Type B pancreatic cell (in vitro differentiated cells): Measurements from ENCODE around the gene OBSCN. TPM values are rescaled to one million over a fixed set of nuclear protein-coding genes. Genes with fewer than 3 reads are reported as not detected.

Experiments
- DNase-seq: peaks from one replicate; pipeline ENCODE4 v3.0.0; 2021; ENCODE audit warnings: mixed read lengths; ENCODE audit not compliant: unreplicated experiment; ENCODE audit errors: extremely low spot score
- H3K27ac Mint-ChIP-seq: 2 replicates; pipeline ENCODE4 v1.8.0; 2021; ENCODE audit warnings: mild to moderate bottlenecking, mixed read lengths
- H3K27me3 Mint-ChIP-seq: 2 replicates; pipeline ENCODE4 v1.8.0; 2021; ENCODE audit warnings: mixed read lengths
- H3K36me3 Mint-ChIP-seq: 2 replicates; pipeline ENCODE4 v1.8.0; 2021; ENCODE audit warnings: mixed read lengths
- H3K4me1 Mint-ChIP-seq: one replicate; pipeline ENCODE4 v1.8.0; 2021; ENCODE audit warnings: mixed read lengths; ENCODE audit not compliant: unreplicated experiment
- H3K4me3 Mint-ChIP-seq: 2 replicates; pipeline ENCODE4 v1.8.0; 2021; ENCODE audit warnings: mild to moderate bottlenecking, mixed read lengths
- H3K9me3 Mint-ChIP-seq: 2 replicates; pipeline ENCODE4 v1.8.0; 2021; ENCODE audit warnings: mixed read lengths
- CTCF ChIP-seq: fragments of 200-600 bp; sonication (generic); conservative IDR thresholded peaks from 2 replicates; pipeline ENCODE4 v1.5.0; 2021; ENCODE audit warnings: antibody characterized with exemption, mild to moderate bottlenecking
- total RNA-seq: library from RNA; stranded (reverse); gene quantifications from 2 replicates; pipeline ENCODE4 v1.2.1, GENCODE V29; 2021; ENCODE audit warnings: low replicate concordance

The OBSCN gene
- total RNA-seq, 1 donor from 2014 or later, result 48.9 TPM

DNA sequence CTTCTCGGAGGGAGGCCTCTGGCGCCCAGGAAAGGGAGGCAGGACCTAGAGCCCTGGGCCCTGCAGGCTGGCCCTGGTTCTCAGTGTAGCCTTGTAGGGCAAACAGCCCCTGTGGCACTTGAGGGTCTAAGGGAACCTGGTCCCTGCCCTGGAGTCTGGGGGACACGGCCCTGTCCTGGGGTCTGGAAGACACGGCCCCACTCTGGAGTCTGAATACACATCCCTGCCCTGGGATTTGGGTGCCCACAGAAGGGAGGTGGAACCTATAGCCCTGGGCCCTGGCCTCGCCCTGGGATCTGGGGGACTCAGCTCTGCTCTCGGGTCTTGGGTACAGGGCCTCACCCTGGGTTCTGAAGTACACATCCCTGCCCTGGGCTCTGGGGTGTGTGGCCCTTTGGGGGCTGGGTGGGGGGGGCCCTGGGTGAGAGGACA is 97.9 kb downstream of the OBSCN start:
- H3K27me3 Mint-ChIP-seq, result no peaks in the 10 kb centered on the region
- no peaks in the 10 kb centered on the region for H3K4me1 Mint-ChIP-seq
- no peak overlapping the region for H3K4me3 Mint-ChIP-seq
- H3K9me3 Mint-ChIP-seq, result peaks cover 18% of the 10 kb centered on the region
- DNase-seq, result peak; percentile 62
- no peak overlapping the region for H3K27ac Mint-ChIP-seq
- H3K36me3 Mint-ChIP-seq, result peaks cover 39% of the 10 kb centered on the region
- no peak for TF ChIP-seq CTCF

DNA sequence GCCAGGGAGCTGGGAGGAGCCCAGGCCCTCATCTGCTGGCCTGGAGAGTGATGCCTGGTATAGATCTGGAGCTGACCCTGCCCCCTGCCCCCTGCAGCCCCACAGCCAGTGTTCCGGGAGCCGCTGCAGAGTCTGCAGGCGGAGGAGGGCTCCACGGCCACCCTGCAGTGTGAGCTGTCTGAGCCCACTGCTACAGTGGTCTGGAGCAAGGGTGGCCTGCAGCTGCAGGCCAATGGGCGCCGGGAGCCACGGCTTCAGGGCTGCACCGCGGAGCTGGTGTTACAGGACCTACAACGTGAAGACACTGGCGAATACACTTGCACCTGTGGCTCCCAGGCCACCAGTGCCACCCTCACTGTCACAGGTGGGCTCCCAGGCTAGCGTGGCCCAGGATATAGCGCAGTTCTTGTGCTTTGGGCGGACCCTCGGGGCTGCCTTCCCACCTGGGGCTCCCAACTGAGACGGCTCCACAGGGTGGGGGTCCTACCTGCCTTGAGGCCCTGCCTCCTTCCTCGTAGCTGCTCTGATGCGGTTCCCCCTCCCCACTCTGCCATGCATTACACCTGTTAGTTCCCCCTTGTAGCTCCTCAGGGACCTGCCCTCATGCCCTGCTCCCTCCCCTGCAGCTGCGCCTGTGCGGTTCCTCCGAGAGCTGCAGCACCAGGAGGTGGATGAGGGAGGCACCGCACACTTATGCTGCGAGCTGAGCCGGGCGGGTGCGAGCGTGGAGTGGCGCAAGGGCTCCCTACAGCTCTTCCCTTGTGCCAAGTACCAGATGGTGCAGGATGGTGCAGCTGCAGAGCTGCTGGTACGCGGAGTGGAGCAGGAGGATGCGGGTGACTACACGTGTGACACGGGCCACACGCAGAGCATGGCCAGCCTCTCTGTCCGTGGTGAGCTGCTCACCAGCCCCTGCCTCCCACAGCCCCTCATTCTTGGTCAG is 98.7 kb downstream of the OBSCN start:
- Mint-ChIP-seq H3K4me3 (no peak overlapping the region), H3K27ac (no peak overlapping the region), H3K9me3 (peaks cover 13% of the 10 kb centered on the region), H3K4me1 (no peaks in the 10 kb centered on the region), H3K27me3 (no peaks in the 10 kb centered on the region), H3K36me3 (peaks cover 32% of the 10 kb centered on the region)
- peak; percentile 64 for DNase-seq
- TF ChIP-seq CTCF, result no peak

DNA sequence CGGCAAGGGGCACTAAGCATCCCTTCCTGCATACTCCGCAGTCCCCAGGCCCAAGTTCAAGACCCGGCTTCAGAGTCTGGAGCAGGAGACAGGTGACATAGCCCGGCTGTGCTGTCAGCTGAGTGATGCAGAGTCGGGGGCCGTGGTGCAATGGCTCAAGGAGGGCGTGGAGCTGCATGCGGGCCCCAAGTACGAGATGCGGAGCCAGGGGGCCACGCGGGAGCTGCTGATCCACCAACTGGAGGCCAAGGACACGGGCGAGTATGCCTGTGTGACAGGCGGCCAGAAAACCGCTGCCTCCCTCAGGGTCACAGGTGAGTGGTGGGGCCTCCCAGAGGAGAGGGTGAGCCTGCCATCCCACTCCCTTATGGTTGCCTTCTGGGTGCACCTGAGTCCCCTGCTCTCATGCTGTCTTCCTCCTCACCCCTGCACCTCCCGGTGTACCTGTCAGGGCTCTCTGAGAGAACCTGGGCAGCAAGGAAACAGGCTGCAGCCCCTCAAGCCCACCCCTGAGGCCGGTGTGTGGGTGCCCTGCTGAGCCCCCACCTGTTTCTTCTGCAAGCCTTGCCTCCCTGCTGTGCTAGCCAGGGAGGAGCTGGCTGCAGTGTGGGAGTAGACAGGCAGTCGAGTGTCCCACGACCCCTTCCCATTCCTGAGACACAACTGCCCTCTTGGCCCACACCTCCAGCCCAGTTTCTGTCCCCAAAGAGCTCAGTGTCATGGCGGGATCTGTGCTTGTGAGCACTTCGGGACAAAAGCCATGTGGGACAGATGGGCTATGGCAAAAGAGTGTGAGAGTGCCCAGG is 99.6 kb downstream of the OBSCN start:
- Mint-ChIP-seq H3K27ac (no peak overlapping the region), H3K4me3 (no peak overlapping the region), H3K36me3 (peaks cover 23% of the 10 kb centered on the region), H3K9me3 (peaks cover 4% of the 10 kb centered on the region), H3K27me3 (no peaks in the 10 kb centered on the region), H3K4me1 (no peaks in the 10 kb centered on the region)
- DNase-seq, result peak; percentile 61
- no peak for TF ChIP-seq CTCF

DNA sequence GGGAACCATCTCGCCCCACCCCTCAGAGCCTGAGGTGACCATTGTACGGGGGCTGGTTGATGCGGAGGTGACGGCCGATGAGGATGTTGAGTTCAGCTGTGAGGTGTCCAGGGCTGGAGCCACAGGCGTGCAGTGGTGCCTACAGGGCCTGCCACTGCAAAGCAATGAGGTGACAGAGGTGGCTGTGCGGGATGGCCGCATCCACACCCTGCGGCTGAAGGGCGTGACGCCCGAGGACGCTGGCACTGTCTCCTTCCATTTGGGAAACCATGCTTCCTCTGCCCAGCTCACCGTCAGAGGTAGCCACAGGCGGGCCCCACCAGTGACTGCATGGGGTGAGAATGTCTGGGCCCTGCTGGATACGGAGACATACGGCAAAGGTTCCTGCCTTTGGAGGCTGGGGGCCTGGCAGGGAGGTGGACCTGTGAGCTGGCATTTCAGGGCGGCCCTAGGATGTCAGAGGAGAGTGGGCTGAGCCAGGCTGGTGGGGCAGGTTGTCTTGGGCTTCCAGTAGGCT is 100.3 kb downstream of the OBSCN start:
- no peak overlapping the region for H3K4me3 Mint-ChIP-seq
- peaks cover 4% of the 10 kb centered on the region for H3K9me3 Mint-ChIP-seq

More for the DNA sequence above, 100.3 kb downstream of the OBSCN start:
- Mint-ChIP-seq H3K27me3 (no peaks in the 10 kb centered on the region), H3K27ac (no peak overlapping the region), H3K4me1 (no peaks in the 10 kb centered on the region), H3K36me3 (peaks cover 23% of the 10 kb centered on the region)
- peak; percentile 62 for DNase-seq
- TF ChIP-seq CTCF, result no peak
